Uterus (tissue), 4 donors: ENCODE measurements around the gene HECTD3. TPM values are rescaled to one million over a fixed set of nuclear protein-coding genes. Genes with fewer than 3 reads are reported as not detected.
"Not testable (repeated sequence)": the region's sequence is repeated elsewhere in the genome, so short reads cannot be mapped to it uniquely, and the experiment has no call there.

Source experiments
- DNase-seq, 2 donors: peaks; one replicate each; pipeline ENCODE4 v3.0.0-alpha.2; 2019 to 2020
- H3K27ac ChIP-seq, 2 donors: fragments of 200-600 bp; sonication (generic); 1 replicate in 1 of 2; 2 replicates in 1 of 2; pipeline ENCODE4 v1.5.1; 2016 to 2018
- H3K27me3 ChIP-seq, 2 donors: fragments of 200-600 bp; sonication (generic); one replicate each; pipeline ENCODE4 v1.5.1; 2018 to 2019; ENCODE audit warnings: control low read depth in 1 of 2
- H3K36me3 ChIP-seq, 2 donors: fragments of 200-600 bp; sonication (generic); one replicate each; pipeline ENCODE4 v1.5.1; 2019; ENCODE audit warnings: control low read depth in 1 of 2
- H3K4me1 ChIP-seq, 2 donors: fragments of 200-600 bp; sonication (generic); one replicate each; pipeline ENCODE4 v1.5.1; 2018 to 2019; ENCODE audit warnings: control low read depth in 1 of 2
- H3K4me3 ChIP-seq, 2 donors: fragments of 200-600 bp; sonication (generic); 1 replicate in 1 of 2; 2 replicates in 1 of 2; pipeline ENCODE4 v1.5.1; 2018 to 2019; ENCODE audit warnings: mild to moderate bottlenecking in 1 of 2
- H3K9me3 ChIP-seq, 2 donors: fragments of 200-600 bp; sonication (generic); one replicate each; pipeline ENCODE4 v1.5.1; 2019; ENCODE audit warnings: control low read depth in 1 of 2
- CTCF ChIP-seq, 4 experiments: fragments of 200-600 bp in 2 of 4; fragments of 450-650 bp in 2 of 4; sonication (generic) in 2 of 4; IDR thresholded peaks; one replicate each; pipeline ENCODE4 v1.5.1; 2016 to 2019; ENCODE audit warnings: antibody characterized with exemption in 4 of 4, mild to moderate bottlenecking in 2 of 4, moderate library complexity in 1 of 4
- POLR2A ChIP-seq, 2 donors: fragments of 450-650 bp; IDR thresholded peaks; one replicate each; pipeline ENCODE4 v1.6.1; 2016; ENCODE audit warnings: antibody characterized with exemption in 2 of 2, mild to moderate bottlenecking in 1 of 2, moderate library complexity in 1 of 2
- intact Hi-C: fragments of 100-400 bp; cut with DNase I; formaldehyde crosslinking; loops from one replicate; pipeline ENCODE4 v1.15.1; 2023; ENCODE audit warnings: low total_unique reads
- total RNA-seq, 4 donors: library from RNA; depleted of rRNA in 3 of 4; stranded (reverse); fragments of >200 nt in 3 of 4; gene quantifications; one replicate each; pipeline versions ENCODE4 v1.1.0 to v1.2.4, GENCODE V29; 2014 to 2023
- donor health status: DM: yes; HTN: yes; CAD: no.

Gene HECTD3
- total RNA-seq, 4 donors from 2014 or later: 13.8 to 41.3 (median 15.7) TPM

GRCh38 chr1:44973645-44974044 is 37.5 kb downstream of the HECTD3 start:
- Histone ChIP-seq H3K27me3 (no peaks in the 10 kb centered on the region), H3K36me3 (no peaks in the 10 kb centered on the region)
- intact Hi-C loops: no loop called here

GRCh38 chr1:44970317-44970716 is 40.8 kb downstream of the HECTD3 start:
- Histone ChIP-seq H3K4me3 (no peak overlapping the region), H3K27ac (no peak overlapping the region), H3K27me3 (no peaks in the 10 kb centered on the region), H3K36me3 (no peaks in the 10 kb centered on the region), H3K4me1 (no peaks in the 10 kb centered on the region), H3K9me3 (no peaks in the 10 kb centered on the region)
- TF ChIP-seq CTCF (IDR thresholded peaks at IDR 0.05) (no peak), POLR2A (IDR thresholded peaks at IDR 0.05) (no peak)
- intact Hi-C loops: no loop called here
- no peak for DNase-seq

More at GRCh38 chr1:44973645-44974044, 37.5 kb downstream of the HECTD3 start:
- no peaks in the 10 kb centered on the region for H3K9me3 ChIP-seq
- no peak overlapping the region for H3K27ac ChIP-seq
- no peak for DNase-seq
- no peak overlapping the region for H3K4me3 ChIP-seq
- no peaks in the 10 kb centered on the region for H3K4me1 ChIP-seq
- TF ChIP-seq POLR2A (IDR thresholded peaks at IDR 0.05) (no peak), CTCF (IDR thresholded peaks at IDR 0.05) (no peak)

DNA sequence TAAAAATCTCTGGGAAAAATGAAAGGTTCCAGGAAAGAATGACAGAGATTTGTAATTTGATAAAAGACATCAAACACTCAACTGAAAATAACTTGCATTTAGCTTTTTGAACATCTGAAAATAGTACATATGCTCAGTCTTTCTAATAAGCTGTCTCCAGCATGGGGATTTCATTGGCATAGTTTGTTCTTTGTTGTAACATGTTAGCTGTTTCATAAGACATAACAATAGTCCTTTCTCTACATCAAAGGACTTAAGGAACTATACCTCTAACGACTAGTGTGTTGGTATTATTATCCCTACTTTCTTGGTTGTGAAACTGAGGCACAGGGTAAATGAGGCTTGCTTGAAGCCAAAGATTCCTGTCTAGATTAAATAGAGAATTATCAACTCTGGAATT is 46.7 kb downstream of the HECTD3 start:
- TF ChIP-seq CTCF (IDR thresholded peaks at IDR 0.05) (no peak), POLR2A (IDR thresholded peaks at IDR 0.05) (no peak)
- no peak overlapping the region for H3K27ac ChIP-seq
- H3K36me3 ChIP-seq: no peaks in the 10 kb centered on the region
- no peaks in the 10 kb centered on the region for H3K9me3 ChIP-seq
- no peak for DNase-seq
- H3K4me1 ChIP-seq: no peaks in the 10 kb centered on the region
- H3K27me3 ChIP-seq: no peaks in the 10 kb centered on the region
- intact Hi-C loops: no loop called here
- H3K4me3 ChIP-seq: no peak overlapping the region

DNA sequence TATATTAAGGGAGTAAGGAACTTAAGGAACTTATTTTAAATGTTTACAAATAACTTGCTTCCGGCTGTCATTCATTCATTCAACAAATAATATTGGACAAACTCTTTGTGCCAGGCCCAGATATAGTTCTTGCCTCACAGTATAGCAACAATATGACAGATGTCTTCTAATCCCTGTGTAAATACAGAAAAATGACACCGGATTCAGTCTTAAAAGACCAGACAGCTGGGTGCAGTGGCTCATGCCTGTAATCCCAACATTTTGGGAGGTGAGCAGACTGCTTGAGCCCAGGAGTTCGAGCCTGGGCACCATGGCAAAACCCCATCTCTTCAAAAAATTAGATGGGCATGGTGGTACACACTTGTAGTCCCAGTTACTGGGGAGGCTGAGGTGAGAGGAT is 48.4 kb downstream of the HECTD3 start:
- TF ChIP-seq CTCF (IDR thresholded peaks at IDR 0.05): no peak
- TF ChIP-seq POLR2A (IDR thresholded peaks at IDR 0.05): no peak
- Histone ChIP-seq H3K27me3 (no peaks in the 10 kb centered on the region), H3K27ac (no peak overlapping the region), H3K9me3 (no peaks in the 10 kb centered on the region), H3K36me3 (no peaks in the 10 kb centered on the region), H3K4me3 (no peak overlapping the region), H3K4me1 (no peaks in the 10 kb centered on the region)
- intact Hi-C loops: no loop called here
- no peak for DNase-seq

GRCh38 chr1:44962022-44962421 is 49.1 kb downstream of the HECTD3 start:
- intact Hi-C loops, H3K27ac ChIP-seq, H3K36me3 ChIP-seq, H3K4me3 ChIP-seq, DNase-seq, H3K9me3 ChIP-seq, H3K4me1 ChIP-seq, H3K27me3 ChIP-seq: not testable (repeated sequence)

DNA sequence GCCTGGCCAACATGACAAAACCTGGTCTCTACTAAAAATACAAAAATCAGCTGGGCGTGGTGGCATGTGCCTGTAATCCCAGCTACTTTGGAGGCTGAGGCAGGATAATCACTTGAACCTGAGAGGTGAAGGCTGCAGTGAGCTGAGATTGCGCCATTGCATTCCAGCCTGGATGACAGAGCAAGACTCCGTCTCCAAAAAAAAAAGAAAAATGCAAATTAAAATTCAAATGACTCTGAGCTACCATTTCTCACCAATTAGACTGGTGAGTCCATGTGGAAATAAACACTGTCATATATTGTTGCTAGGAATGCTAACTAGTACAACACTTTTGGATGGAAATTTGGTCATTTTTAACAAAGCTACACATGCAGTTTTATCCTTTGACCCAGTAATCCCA is 53.6 kb downstream of the HECTD3 start:
- H3K36me3 ChIP-seq, H3K4me3 ChIP-seq, H3K9me3 ChIP-seq, intact Hi-C loops, DNase-seq, H3K27ac ChIP-seq, H3K4me1 ChIP-seq, H3K27me3 ChIP-seq: not testable (repeated sequence)

- H3K36me3 ChIP-seq, H3K4me3 ChIP-seq, H3K4me1 ChIP-seq, H3K9me3 ChIP-seq, intact Hi-C loops, DNase-seq, H3K27ac ChIP-seq, H3K27me3 ChIP-seq: not testable (repeated sequence)
Measured at GRCh38 chr1:44956077-44956476, 55.0 kb downstream of the HECTD3 start.
